HG02885 (cell line): ENCODE results near the gene MAPK1.
"Not testable (repeated sequence)": the region's sequence is repeated elsewhere in the genome, so short reads cannot be mapped to it uniquely, and the experiment has no call there.

Source experiments
- ATAC-seq: cut with Tn5 transposase; IDR thresholded peaks from one replicate; pipeline ENCODE4 v1.9.1; 2021; ENCODE audit warnings: mild to moderate bottlenecking; ENCODE audit not compliant: unreplicated experiment, poor library complexity

The MAPK1 gene

DNA sequence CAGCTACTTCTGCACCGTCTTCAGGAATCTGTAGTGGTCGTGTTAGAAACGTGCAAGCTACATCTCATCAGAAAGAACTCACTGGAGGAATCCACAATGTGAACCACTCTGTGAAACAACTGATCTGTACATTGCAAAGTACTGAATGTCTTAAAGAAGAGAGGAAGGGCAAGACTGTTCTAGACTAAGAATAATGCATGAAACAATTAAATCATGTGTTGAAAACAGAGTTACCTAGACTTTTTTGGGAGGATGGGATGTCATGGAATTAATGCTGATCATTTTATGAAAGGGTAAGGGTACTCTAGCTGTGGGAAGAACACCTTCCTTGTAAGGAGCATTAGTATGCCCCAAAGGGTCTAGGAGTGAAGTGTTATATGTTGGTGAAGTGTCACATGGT is 71.2 kb downstream of the MAPK1 start:
- ATAC-seq: no peak

DNA sequence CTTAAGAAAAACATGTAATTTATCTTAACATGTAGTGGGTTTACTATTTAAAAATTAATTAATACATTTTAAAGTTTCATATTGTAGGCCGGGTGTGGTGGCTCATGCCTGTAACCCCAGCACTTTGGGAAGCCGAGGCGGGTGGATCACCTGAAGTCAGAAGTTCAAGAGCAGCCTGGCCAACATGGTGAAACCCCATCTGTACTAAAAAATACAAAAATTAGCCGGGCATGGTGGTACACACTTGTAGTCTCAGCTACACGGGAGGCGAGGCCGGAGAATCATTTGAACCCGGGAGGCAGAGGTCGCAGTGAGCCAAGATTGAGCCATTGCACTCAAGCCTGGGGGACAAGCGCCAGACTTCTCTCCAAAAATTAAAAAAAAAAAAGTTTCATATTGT is 73.7 kb downstream of the MAPK1 start:
- not testable (repeated sequence) for ATAC-seq

DNA sequence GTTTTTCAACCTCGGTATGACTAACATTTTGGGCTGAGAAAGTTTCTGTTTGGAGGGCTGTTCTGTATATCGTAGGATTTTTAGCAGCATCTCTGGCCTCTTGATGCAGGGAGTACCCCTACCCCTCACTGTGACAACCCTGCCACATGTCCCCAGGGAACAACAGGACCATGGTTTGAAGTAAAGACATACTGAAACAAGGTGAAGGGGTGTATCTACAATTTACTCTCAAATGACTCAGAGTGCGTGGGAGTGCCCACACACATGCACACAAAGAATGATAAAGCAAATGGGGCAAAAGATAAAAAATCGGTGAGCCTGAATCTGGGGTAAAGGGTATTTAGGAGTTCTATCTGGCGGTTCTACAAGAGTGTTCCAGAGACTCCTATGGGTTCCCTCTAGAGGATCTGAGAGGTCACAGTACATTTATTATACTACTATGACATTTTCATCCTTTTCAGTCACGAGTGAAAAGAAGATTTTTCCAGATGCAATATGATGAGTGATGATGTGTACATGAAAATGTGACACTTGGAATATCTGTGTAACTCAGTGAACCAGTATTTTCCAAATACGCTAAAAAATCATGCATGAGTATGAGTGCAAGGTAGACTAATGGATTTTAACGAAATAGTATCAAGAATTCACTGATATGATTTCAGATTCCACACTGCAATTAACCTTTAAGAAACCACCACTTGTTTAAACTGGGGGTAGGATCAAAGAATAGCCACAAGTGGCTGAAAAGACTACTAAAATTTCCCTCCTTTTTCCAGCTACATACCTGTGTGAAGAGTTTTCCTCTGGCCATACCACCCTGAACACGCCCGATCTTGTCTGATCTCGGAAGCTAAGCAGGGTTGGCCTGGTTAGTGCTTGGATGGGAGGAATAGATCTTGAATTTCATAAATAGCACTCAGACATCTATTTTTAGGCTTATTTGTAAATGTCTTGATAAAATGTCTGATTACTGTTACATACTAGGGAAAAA is 75.5 kb downstream of the MAPK1 start:
- no peak for ATAC-seq

DNA sequence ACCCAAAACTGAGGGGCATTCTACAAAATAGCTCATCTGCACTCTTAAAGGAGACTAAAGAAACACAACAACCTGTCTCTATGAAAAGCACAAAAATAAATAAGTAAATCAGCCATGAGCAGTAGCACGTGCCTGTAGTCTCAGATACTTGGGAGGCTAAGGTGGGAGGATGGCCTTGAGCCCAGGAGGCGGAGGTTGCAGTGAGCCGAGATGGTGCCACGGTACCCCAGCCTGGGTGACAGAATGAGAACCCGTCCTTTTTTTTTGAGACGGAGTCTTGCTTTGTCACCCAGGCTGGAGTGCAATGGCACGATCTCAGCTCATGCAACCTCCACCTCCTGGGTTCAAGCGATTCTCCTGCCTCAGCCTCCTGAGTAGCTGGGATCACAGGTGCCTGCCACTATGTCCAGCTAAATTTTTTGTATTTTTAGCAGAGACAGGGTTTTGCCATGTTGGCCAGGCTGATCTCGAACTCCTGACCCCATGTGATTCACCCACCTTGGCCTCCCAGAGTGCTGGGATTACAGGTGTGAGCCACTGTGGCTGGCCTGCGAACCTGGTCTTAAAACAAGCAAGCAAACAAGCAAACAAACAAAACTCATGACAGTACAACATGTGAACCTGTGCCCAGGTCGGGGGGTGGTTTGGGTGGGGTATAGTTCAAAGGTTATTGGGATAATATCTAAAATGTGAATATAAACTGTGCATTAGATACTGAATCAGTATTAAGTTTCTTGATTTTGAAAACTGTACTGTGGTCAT is 76.4 kb downstream of the MAPK1 start:
- not testable (repeated sequence) for ATAC-seq

DNA sequence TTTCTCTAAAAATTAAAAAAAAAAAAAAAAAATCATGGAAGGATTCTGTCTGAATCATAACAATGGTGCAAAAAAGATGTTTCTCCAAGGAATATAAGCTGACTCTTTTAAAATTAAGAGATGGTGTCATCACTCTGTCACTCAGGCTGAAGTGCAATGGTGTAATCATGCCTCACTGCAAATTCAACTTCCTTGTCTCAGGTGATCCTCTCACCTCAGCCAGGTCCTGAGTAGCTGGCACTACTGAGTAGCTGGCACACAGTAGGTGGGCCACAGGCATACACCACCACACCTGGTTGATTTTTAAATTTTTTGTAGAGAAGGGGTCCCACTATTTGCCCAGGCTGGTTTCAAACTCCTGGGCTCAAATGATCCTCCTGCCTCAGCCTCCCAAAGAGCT is 77.1 kb downstream of the MAPK1 start:
- no peak for ATAC-seq

DNA sequence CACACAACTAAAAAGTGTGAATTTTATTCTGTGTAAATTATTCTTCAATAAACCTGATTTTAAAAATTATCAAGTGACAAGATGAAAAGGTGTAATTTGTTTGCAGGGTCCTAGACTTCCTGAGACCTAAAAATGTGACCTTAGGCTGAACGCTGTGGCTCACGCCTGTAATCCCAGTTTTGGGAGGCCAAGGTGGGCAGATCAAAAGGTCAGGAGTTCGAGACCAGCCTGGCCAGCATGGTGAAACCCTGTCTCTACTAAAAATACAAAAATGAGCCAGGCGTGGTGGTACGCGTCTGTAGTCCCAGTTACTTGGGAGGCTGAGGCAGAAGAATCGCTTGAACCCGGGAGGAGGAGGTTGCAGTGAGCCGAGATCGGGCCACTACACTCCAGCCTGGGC is 79.9 kb downstream of the MAPK1 start:
- not testable (repeated sequence) for ATAC-seq

DNA sequence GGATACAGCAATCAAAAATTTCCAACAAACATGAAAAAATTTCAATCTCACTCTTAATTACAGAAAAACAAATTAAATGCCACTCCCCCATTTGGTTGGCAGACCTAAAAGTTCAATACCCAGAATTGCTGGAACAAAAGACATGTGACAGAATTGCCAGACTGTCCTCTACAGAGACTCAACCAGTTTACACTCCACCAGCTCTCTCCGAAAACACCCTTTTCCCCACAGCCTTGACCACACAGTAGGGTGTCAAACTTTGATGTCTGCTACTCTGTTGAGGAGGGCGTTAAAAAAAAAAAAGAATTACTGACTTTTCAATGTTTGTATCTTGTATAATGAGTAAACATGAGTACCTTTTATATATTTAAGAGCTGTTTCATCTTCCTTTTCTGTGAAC is 87.2 kb downstream of the MAPK1 start:
- ATAC-seq: no peak

DNA sequence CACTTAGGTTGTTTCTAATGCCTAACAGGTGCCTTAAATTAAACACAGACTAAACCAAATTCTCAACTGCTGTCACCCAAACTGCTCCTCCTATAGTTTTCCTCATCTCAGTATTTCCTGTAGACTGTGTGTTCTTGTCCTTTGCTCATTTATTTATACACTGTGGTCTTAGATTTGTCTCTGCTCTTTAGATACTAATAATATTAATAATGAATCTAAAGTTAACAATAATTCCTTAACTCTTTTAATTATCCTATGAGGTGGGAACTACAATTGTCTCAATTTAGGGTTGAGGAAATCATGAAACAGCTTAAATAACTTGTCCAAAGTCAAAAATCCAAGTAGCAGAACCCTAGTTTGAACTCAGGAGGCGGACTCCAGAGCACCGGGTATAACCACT is 88.0 kb downstream of the MAPK1 start:
- ATAC-seq: no peak

DNA sequence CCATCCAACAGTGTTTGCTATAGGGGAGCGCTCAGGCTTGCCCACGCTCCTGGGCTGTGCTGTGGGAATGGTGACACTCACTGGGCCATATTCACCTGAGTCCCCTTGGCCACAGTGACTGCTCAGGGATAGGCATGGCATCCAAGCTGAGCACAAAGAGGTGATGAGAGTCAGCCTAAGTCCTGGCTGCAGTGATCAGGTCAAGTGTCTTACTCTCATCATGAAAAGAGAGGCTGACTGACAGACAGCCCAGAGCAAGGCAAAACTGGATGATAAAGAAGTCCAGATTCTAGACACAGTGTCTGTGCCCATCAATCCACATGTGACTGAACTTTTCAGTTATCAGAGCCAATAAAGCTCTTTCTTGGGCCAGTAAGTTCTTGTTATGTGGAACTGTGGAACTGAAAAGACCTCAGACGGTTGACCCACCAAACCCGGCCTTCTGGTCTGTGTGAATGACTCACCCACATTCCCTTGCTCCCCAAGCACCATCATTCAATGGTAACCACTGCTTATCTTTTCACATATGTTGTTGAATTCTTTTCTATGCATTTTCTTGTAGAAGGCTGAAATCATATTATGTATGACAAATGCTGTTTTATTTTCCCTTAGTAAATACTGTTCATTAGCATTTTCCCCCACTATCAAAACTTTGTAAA is 88.6 kb downstream of the MAPK1 start:
- ATAC-seq: no peak

DNA sequence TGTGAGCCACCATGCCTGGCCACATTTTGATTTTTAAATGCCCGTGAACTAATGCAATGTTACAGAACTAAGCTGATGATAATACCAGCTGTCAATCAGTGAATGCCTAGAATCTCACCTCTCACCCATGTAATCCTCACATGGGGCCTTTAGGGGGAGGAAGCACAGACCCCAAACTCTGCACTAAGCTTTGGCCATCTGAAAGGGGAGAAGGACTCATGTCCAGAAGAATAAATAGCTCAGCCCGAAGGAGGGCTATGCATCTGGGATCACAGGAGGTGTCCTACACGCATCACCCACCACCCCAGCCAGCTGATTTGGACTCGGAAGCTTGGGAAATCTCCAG is 95.8 kb downstream of the MAPK1 start:
- no peak for ATAC-seq

DNA sequence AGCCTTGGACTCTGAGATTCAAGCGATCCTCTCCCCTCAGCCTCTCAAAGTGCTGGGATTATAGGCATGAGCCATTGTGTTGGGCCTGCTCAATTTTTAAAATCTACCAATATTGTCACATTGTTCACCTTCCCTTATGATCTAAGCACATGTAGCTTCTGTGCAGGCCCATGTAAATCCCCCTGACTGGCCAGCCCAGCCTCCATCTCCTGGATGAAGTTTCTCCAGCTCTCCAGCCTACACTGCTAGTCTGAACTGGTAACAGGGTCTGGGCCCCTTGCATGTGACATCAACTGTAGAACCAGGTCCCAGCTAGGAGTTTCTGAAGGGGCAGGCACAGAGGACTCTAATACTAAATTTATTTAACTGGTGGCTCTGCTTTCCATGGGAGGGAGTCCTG is 99.0 kb downstream of the MAPK1 start:
- ATAC-seq: no peak

DNA sequence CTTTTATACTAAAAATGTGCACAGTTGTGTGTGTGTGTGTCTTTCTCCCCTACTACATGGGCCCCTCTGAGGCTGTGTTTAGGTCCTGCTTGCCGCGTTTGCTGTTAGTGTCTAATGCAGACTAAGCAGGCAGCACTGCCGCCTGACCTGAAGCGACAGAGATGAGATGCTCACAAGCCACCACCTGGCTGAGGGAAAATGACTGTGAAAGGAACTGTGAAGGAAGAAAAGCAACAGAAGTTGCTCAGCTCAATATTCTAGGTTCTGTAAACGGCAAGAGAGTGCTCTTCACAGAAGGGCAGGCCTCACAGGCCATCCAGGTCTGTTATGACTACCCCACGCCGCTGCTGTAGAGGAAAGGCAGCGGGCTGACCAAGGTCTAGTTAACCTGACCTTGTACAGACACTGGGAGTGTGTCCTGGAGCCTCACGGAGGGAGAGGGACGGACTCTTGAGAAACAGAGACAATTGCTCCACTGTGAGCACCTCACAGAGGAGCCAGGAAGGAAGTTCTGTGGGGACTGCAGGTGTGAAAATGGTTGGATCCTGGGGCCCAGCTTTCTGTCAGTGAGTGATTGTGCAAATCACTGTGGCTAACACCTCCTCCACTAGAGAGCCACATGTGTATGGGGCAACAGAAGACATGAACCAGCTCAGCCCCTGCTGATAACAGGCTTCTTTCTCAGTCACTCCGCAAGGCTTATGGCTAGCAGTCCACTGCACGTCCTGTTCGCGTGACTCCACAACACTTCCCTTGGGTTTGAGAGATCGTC is 100.6 kb downstream of the MAPK1 start:
- peak; percentile 66 for ATAC-seq

DNA sequence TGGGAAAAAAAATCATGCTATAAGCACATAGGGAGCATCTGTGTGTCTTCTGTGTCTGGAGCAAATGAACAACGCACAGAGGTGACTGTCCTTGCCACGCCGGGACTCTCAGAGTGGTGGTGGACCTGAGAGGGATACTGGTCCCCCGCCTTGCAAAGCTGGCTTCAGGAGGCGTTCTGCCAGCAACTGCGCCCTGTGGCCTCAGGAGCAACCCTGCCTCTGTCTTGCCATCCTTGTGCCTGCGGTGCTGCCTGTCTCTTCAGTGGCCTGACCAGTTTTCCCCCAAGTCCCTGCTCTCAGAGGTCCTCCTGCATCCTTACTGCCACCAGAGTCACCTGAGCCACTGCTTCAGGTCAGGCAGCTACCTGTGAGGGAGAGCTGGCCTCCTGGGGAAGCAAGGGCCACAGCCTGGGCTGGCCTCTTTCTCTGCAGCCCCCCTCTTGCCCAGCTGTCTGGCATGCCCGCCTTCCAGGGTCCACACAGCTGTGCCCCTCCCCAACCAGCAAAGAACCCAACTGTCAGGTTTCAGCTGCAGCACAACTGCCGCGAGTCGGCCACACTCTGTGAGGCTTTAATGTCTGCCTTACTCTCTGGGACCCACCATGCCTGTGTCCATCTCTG is 101.4 kb downstream of the MAPK1 start:
- no peak for ATAC-seq

DNA sequence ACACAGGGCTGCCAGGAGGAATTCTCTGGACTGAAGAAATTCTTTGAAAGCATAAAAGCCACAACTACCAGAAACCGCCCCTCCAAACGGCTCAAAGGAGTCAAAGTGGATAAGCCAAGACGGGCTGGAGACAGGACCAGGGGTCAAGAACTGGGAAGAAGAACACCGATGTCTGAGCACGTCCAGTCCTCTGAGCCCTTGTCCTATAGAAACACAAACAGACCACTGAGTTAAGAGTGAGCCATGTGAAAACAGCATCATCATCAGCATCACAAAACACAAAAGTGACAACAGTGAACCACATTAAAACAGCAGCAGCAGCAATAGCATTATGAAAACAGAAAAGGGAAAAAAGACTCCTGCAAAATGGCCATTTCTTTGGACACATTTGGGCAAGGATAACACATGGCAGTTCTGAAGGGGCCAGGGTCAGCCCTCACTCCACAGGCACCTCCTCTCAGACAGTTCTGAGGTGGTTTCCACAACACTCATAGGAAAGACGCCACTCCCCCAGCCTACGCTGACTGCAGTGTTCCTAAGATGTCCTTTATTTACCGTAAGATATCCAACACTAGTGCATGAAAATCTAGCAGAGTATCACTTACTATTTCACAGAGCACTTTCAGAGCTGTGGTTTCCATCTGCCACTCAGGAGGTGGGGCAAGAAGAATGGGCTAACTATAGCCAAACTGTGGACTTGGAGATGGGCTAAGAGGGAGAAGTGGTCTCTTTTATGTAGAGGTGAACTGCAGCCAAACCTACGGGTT is 103.2 kb downstream of the MAPK1 start:
- no peak for ATAC-seq

DNA sequence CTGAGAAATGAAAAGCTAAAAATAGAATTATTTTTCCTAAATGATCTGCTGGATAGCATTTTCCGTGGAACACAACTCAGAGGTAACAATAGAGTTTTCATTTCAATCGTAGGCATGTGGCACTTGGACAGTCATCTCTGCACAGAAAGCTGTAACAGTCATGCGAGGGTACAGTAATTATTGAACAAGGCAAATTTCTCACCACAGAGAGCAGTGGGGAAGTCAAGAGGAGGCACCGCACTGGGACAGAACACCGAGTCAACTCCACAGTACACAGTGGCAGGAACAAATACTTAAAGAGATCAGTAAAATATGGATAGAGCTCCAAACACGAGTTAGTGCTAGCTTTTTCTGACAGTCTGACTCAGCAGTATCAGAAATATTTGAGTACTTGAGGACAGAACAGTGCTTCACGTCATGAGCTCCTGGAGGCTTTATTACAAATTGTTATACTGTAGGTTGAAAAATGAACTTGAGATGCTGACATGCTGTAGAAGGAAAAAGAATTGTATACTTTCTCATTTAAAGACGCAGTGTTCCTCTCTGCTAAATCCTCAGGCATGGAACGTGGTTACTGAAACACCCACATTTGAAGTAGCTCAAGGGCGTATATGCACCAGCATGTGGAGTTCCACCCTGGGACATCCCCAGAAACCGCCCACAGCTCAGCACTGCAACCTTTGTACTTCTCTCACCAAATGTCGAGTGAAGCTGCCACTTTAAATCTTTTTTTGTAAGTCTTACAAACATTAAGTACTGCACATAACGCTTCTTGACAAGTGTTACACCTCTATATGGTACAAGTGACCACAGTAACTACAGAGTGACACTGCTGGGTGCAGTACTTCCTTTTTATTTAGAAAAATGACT is 104.5 kb downstream of the MAPK1 start:
- ATAC-seq: no peak

DNA sequence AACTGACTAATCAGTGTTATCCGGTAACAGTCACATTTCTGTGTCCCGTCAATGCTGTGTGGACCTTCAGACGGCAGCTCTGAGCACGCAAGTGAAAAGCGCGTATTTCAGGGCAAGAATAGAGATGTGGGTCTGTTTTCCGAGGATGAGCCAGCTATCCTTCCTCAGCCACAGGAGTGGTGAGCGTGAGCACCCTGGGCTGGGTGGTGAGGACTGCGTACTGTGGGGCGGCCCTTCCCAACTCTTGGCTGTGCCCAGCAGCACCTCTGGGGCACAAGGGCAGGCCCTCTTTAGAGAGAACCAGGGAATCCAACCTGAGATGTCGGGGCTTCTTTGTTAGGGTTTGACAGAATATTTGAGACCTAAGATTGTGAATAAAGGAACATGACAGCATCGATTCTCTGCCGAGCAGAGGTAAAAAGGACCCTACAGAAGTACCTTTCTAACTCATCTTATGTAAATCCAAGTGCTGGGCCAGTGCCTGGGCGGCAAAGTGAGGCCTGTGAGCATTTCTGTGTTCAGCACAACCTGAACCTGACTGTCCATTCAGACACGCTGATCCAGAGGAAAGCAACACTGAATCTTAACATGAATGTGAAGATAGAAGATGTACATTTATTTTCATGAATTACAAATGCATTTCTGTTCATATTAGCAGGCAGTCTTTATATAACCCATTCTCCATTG is 105.3 kb downstream of the MAPK1 start:
- no peak for ATAC-seq

DNA sequence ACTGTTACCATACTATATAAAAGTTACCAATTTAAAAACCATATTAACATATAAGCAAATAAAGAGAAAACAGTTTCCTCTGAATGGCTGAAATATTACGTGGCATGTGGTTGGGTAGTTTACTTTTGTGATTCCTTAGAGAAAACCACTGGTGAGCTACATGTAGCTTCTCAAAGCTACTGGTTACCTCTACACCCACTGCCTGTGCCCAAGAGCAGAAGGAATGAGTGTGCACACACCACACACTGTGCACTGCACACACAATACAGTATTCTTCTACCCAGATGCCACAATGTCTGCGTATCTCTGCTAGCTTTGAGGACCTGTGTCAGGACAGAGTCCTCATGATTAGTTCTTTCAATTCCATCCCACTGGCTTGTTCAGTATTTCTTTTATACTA is 106.4 kb downstream of the MAPK1 start:
- ATAC-seq: no peak

DNA sequence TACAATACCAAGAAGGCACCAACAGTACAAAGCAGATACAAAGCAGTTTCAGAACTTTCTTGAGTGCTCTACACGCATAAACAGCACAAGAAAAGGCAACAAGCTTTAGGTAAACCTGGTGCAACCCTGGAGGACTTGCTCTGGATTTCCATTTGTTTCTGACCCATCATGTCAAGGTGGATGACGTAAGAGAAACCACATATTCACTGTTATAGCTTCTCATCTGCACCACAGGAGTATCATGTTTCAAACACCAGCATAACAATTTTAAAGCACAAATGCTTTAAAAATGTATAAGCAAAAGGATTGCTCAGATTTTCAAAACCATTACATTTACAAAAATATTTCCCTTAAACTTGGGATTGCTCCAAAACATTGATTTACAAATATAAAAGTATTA is 106.8 kb downstream of the MAPK1 start:
- ATAC-seq: no peak
